ENCODE results near the gene KLHL22.

GRCh38 chr22:20405291-20405930 is 90.2 kb downstream of the KLHL22 start:
- TF ChIP-seq CTCF (IDR thresholded peaks at IDR 0.05) (no peak), POLR2A (IDR thresholded peaks at IDR 0.05) (no peak)
